Gastroesophageal sphincter (tissue), 3 donors: Measurements from ENCODE around the gene RFNG.

ENCODE experiments used
- POLR2AphosphoS5 ChIP-seq: sonication (generic); formaldehyde crosslinking; IDR thresholded peaks from one replicate; pipeline ENCODE4 v1.6.1; 2017; ENCODE audit warnings: antibody characterized with exemption
- TF ChIP-seq, protein P1 (sequence below), 4 experiments: fragments of 200-600 bp in 2 of 4; fragments of 450-650 bp in 2 of 4; sonication (generic) in 1 of 4; IDR thresholded peaks; one replicate each; pipeline ENCODE4 v1.5.1; 2017 to 2019; ENCODE audit warnings: antibody characterized with exemption in 4 of 4, mild to moderate bottlenecking in 2 of 4, moderate library complexity in 2 of 4

DNA sequence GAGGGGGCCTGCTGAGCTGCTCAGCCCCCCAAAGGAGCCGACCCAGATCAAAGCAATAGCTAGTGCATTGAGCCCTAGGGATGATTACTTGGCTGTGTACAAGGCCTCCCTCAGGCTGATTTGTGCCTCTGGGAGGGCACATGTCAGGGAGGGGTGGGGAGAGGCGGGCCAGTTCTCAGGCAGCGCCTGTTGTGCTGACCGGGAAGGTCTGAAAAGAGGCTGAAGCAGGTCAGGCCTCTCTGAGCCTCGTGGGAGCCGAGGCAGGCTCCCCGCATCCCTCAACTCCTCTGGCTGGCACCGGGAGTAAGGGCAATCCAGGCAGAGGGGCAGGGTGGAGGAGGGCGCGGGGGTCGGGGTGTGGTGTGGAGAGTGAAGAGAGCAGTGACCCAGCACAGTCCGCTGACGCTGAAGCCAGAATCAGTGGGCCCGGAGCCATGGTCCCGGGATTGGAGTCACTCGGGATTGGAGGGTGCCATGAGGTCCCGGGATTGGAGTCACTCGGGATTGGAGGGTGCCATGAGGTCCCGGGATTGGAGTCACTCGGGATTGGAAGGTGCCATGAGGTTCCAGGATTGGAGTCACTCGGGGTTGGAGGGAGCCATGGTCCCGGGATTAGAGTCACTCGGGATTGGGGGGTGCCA lies 17.1 kb downstream of the RFNG start:
- TF ChIP-seq, protein P1, sequence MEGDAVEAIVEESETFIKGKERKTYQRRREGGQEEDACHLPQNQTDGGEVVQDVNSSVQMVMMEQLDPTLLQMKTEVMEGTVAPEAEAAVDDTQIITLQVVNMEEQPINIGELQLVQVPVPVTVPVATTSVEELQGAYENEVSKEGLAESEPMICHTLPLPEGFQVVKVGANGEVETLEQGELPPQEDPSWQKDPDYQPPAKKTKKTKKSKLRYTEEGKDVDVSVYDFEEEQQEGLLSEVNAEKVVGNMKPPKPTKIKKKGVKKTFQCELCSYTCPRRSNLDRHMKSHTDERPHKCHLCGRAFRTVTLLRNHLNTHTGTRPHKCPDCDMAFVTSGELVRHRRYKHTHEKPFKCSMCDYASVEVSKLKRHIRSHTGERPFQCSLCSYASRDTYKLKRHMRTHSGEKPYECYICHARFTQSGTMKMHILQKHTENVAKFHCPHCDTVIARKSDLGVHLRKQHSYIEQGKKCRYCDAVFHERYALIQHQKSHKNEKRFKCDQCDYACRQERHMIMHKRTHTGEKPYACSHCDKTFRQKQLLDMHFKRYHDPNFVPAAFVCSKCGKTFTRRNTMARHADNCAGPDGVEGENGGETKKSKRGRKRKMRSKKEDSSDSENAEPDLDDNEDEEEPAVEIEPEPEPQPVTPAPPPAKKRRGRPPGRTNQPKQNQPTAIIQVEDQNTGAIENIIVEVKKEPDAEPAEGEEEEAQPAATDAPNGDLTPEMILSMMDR (IDR thresholded peaks at IDR 0.05) = no peak
- TF ChIP-seq POLR2AphosphoS5 = no peak
